HL-60 (cell line): ENCODE data around the gene SERF2.
A peak's percentile ranks its signal among the peaks of the same experiment; 100 is the strongest.
"Not testable (repeated sequence)": the region's sequence is repeated elsewhere in the genome, so short reads cannot be mapped to it uniquely, and the experiment has no call there.

ENCODE experiments used
- DNase-seq, 2 experiments: peaks; one replicate each; pipeline ENCODE4 v3.0.0-alpha.2; 2010 to 2020; ENCODE audit warnings: low read depth in 1 of 2, low spot score in 1 of 2
- H3K27ac ChIP-seq: fragments of 250-450 bp; sonication (Bioruptor Pico); replicated peaks from 2 replicates; pipeline ENCODE4 v1.5.1; 2020; ENCODE audit warnings: mild to moderate bottlenecking, moderate library complexity
- H3K27me3 ChIP-seq: fragments of 250-450 bp; sonication (Bioruptor Pico); 2 replicates; pipeline ENCODE4 v1.5.1; 2021; ENCODE audit warnings: mild to moderate bottlenecking, moderate library complexity; ENCODE audit not compliant: insufficient read depth, poor library complexity, severe bottlenecking
- H3K4me3 ChIP-seq: replicated peaks from 2 replicates; pipeline ENCODE4 v1.5.1; 2011; ENCODE audit warnings: mild to moderate bottlenecking, control low read depth, low read length; ENCODE audit not compliant: insufficient read depth
- CTCF ChIP-seq: IDR thresholded peaks from one replicate; pipeline ENCODE4 v1.5.1; 2011; ENCODE audit warnings: low read length, control low read depth, inconsistent platforms; ENCODE audit not compliant: insufficient read depth
- GABPA ChIP-seq: IDR thresholded peaks from 2 replicates; pipeline ENCODE4 v1.6.1; 2012; ENCODE audit warnings: low read depth
- POLR2AphosphoS5 ChIP-seq: IDR thresholded peaks from 2 replicates; pipeline ENCODE4 v1.6.1; 2012; ENCODE audit warnings: low read depth
- REST ChIP-seq: IDR thresholded peaks from 2 replicates; pipeline ENCODE4 v1.6.1; 2012; ENCODE audit warnings: low read depth; ENCODE audit not compliant: insufficient replicate concordance
- SPI1 ChIP-seq: IDR thresholded peaks from 2 replicates; pipeline ENCODE4 v1.6.1; 2012; ENCODE audit warnings: low read depth, mild to moderate bottlenecking, borderline replicate concordance

The SERF2 gene

GRCh38 chr15:43808960-43809678, 17.0 kb downstream of the SERF2 start:
- TF ChIP-seq GABPA (no peak), POLR2AphosphoS5 (no peak), SPI1 (peak; percentile 93), REST (no peak), CTCF (no peak)
- no peak for DNase-seq
- no peaks in the 10 kb centered on the region for H3K27me3 ChIP-seq
- no peak overlapping the region for H3K4me3 ChIP-seq
- peak overlapping the region; percentile 29 for H3K27ac ChIP-seq

- not testable (repeated sequence) for DNase-seq, H3K27ac ChIP-seq, H3K4me3 ChIP-seq
Observed at GRCh38 chr15:43815064-43815463, 22.9 kb downstream of the SERF2 start.

GRCh38 chr15:43821505-43821904, 29.4 kb downstream of the SERF2 start:
- DNase-seq: no peak
- Histone ChIP-seq H3K4me3 (no peak overlapping the region), H3K27me3 (no peaks in the 10 kb centered on the region), H3K27ac (no peak overlapping the region)
- TF ChIP-seq SPI1 (no peak), POLR2AphosphoS5 (no peak), CTCF (no peak), GABPA (no peak), REST (no peak)

More at GRCh38 chr15:43815064-43815463, 22.9 kb downstream of the SERF2 start:
- H3K27me3 ChIP-seq: not testable (repeated sequence)

GRCh38 chr15:43824302-43825246, 32.5 kb downstream of the SERF2 start, which contains the start of gene MFAP1:
Gene MFAP1, minus strand, starts transcription at chr15:43824690. Its CDS starts 121 bp downstream, at chr15:43824569.
- peak within 1 kb of the TSS; percentile 71 for H3K4me3 ChIP-seq
- peak within 1 kb of the TSS; percentile 83 for H3K27ac ChIP-seq
- TF ChIP-seq GABPA (peak; percentile 75), CTCF (no peak), REST (peak; percentile 63), POLR2AphosphoS5 (peak; percentile 89), SPI1 (peak; percentile 23; the same call in 1 of the 2 replicates)
- DNase-seq: peak; percentile 96 to 97
- no peaks in the 10 kb centered on the region for H3K27me3 ChIP-seq

- peak overlapping the region; percentile 83 for H3K27ac ChIP-seq
- not testable (repeated sequence) for H3K27me3 ChIP-seq, DNase-seq, H3K4me3 ChIP-seq
Observed at GRCh38 chr15:43825305-43825704, 33.2 kb downstream of the SERF2 start.
